AG09319 (cell line): ENCODE measurements around the gene TGM5.

Experiments
- DNase-seq: peaks from one replicate; pipeline ENCODE4 v3.0.0-alpha.2; 2010; ENCODE audit warnings: low read depth; ENCODE audit errors: extremely low read depth
- TF ChIP-seq, protein P1 (sequence below): IDR thresholded peaks from 2 replicates; pipeline ENCODE4 v1.5.1; 2011; ENCODE audit warnings: low read depth, mild to moderate bottlenecking, inconsistent platforms, low read length, moderate library complexity

The TGM5 gene

GRCh38 chr15:43266834-43267233, at the start of gene TGM5:
TGM5 (minus strand) TSS chr15:43266928; CDS start chr15:43266849, 79 bp downstream.
- no peak for DNase-seq
- TF ChIP-seq, protein P1, sequence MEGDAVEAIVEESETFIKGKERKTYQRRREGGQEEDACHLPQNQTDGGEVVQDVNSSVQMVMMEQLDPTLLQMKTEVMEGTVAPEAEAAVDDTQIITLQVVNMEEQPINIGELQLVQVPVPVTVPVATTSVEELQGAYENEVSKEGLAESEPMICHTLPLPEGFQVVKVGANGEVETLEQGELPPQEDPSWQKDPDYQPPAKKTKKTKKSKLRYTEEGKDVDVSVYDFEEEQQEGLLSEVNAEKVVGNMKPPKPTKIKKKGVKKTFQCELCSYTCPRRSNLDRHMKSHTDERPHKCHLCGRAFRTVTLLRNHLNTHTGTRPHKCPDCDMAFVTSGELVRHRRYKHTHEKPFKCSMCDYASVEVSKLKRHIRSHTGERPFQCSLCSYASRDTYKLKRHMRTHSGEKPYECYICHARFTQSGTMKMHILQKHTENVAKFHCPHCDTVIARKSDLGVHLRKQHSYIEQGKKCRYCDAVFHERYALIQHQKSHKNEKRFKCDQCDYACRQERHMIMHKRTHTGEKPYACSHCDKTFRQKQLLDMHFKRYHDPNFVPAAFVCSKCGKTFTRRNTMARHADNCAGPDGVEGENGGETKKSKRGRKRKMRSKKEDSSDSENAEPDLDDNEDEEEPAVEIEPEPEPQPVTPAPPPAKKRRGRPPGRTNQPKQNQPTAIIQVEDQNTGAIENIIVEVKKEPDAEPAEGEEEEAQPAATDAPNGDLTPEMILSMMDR: no peak

- DNase-seq: no peak
- TF ChIP-seq, protein P1: no peak
Observed at GRCh38 chr15:43314171-43314570, 47.4 kb upstream of the TGM5 start.

GRCh38 chr15:43312378-43312777, 45.6 kb upstream of the TGM5 start:
- TF ChIP-seq, protein P1: no peak
- DNase-seq: no peak

GRCh38 chr15:43302205-43302817, 35.6 kb upstream of the TGM5 start, which contains the start of gene TGM7:
TGM7 (minus strand) TSS chr15:43302255.
- TF ChIP-seq, protein P1: no peak
- no peak for DNase-seq

DNA sequence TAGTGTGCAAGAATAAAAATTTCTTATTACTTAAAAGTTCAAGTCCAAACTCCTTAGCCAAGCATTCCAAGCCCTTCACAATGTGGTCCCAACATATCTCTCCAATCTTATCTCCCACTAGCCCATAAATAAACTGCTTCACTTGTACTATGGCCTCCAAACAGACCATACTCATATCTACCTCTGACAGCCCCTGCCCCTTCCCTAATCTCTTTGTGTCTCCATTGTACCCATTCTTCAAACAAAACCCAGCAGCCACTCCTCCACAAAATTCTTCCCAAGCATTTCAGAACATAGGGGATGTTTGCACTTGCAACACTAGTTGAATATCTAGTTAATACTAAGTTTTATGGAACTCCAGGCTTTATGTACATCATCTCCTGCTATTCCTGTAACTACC, 33.2 kb upstream of the TGM5 start:
- TF ChIP-seq, protein P1: no peak
- no peak for DNase-seq

- DNase-seq: no peak
- TF ChIP-seq, protein P1: no peak
Observed at GRCh38 chr15:43299411-43299810, 32.7 kb upstream of the TGM5 start.

- no peak for DNase-seq
- TF ChIP-seq, protein P1: no peak
Observed at GRCh38 chr15:43294091-43294706, 27.5 kb upstream of the TGM5 start.
